ENCODE measurements around the gene PI4K2B.
"Not testable (repeated sequence)": the region's sequence is repeated elsewhere in the genome, so short reads cannot be mapped to it uniquely, and the experiment has no call there.

The PI4K2B gene

GRCh38 chr4:25308306-25308705 is 74.5 kb downstream of the PI4K2B start:
- DNase-seq, result no peak

- no peak for DNase-seq
These were observed 74.9 kb downstream of the PI4K2B start for GRCh38 chr4:25308761-25309160.

GRCh38 chr4:25310066-25310802 is 76.4 kb downstream of the PI4K2B start:
- DNase-seq, result no peak

GRCh38 chr4:25310803-25311166 is 77.0 kb downstream of the PI4K2B start:
- DNase-seq, result no peak

- peak; percentile 86 for DNase-seq
These were observed 78.8 kb downstream of the PI4K2B start, which contains the start of gene ZCCHC4 for GRCh38 chr4:25312496-25313200. ZCCHC4 (plus strand) TSS chr4:25312774; CDS start chr4:25312810, 36 bp downstream.

DNA sequence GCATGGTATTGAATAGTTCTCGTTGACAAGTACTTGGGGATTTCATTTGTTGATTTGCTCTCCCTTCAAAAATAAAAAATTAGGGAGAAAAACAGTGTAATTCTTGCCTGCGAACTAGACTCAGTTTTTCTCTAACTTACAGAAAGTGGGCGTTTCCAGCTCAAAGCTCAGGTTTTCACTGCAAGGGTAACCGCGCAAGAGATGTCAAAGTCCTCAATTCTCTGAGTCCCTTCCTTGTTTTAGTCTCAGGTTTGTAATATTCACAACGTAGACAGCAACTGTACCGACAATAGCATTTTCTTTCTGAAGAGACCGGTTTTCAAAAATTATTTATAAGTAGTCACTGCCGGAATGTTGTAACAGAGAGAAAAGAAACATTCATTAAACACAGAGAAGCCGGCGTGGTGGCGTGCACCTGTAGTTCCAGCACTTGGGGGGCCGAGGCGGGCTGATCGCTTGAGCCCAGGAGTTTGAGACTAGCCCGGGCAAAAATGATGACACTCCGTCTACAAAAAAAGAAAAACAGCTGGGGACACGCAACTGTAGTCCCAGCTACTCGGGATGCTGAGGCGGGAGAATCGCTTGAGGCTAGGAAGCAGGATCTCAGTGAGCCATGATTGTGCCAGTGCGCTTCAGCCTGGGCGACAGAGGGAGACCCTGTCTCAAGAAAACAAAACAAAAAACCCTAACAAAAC is 79.5 kb downstream of the PI4K2B start:
- no peak for DNase-seq

GRCh38 chr4:25320336-25320735 is 86.5 kb downstream of the PI4K2B start:
- DNase-seq, result no peak

GRCh38 chr4:25320773-25321172 is 86.9 kb downstream of the PI4K2B start:
- peak; percentile 5 for DNase-seq

DNA sequence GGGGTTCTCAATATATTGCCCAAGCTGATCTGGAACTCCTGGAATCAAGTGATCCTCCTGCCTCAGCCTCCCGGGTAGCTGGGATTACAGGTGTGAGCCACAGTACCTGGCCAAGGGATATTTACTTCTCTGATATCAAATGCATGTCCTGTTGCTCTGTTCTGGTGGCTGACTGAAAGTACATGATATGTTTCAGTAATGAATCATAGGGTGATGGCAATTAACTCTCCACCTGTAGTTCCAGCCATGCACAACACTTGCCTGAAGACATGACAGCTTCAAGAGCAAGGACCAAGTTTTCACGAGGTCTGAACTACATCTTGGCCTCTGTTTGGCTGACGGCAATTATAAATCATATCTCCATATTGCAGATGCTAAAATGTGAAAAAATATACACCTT is 87.9 kb downstream of the PI4K2B start:
- no peak for DNase-seq

GRCh38 chr4:25328463-25328862 is 94.6 kb downstream of the PI4K2B start:
- not testable (repeated sequence) for DNase-seq
